ENCODE results near the gene PEX26. TPM values are rescaled to one million over a fixed set of nuclear protein-coding genes. Genes with fewer than 3 reads are reported as not detected.
"Not testable (repeated sequence)": the region's sequence is repeated elsewhere in the genome, so short reads cannot be mapped to it uniquely, and the experiment has no call there.

PEX26 gene
- total RNA-seq, 4 donors from 2014 or later = 28.2 to 36.1 (median 31.2) TPM

- Histone ChIP-seq H3K9me3 (no peaks in the 10 kb centered on the region), H3K27me3 (no peaks in the 10 kb centered on the region), H3K36me3 (no peaks in the 10 kb centered on the region), H3K27ac (peak overlapping the region; percentile 21 to 63), H3K4me1 (no peaks in the 10 kb centered on the region), H3K4me3 (no peak overlapping the region)
- intact Hi-C loops (cut with DNase I; ENCODE audit: low total_unique reads) = no loop called here
- DNase-seq = no peak
- TF ChIP-seq CTCF (IDR thresholded peaks at IDR 0.05) (no peak), POLR2A (IDR thresholded peaks at IDR 0.05) (no peak)
These were observed 27.7 kb upstream of the PEX26 start for GRCh38 chr22:18050065-18050464.

- peak overlapping the region in 1 of 2 donors; percentile 63 for H3K27ac ChIP-seq
- H3K36me3 ChIP-seq; H3K9me3 ChIP-seq; H3K27me3 ChIP-seq; DNase-seq; H3K4me1 ChIP-seq; H3K4me3 ChIP-seq; intact Hi-C loops (cut with DNase I; ENCODE audit: low total_unique reads): not testable (repeated sequence)
These were observed 26.7 kb upstream of the PEX26 start for GRCh38 chr22:18051113-18051512.

- H3K4me3 ChIP-seq; intact Hi-C loops (cut with DNase I; ENCODE audit: low total_unique reads); DNase-seq; H3K27me3 ChIP-seq; H3K27ac ChIP-seq; H3K4me1 ChIP-seq; H3K9me3 ChIP-seq; H3K36me3 ChIP-seq: not testable (repeated sequence)
These were observed 24.4 kb upstream of the PEX26 start for GRCh38 chr22:18053216-18053946.

GRCh38 chr22:18055619-18056160 lies 22.1 kb upstream of the PEX26 start:
- Histone ChIP-seq H3K9me3 (no peaks in the 10 kb centered on the region), H3K4me1 (peaks cover 9% of the 10 kb centered on the region in 2 donors), H3K4me3 (no peak overlapping the region), H3K27ac (peak overlapping the region; percentile 90 to 99), H3K36me3 (no peaks in the 10 kb centered on the region), H3K27me3 (no peaks in the 10 kb centered on the region)
- TF ChIP-seq POLR2A (IDR thresholded peaks at IDR 0.05) (no peak), CTCF (IDR thresholded peaks at IDR 0.05) (no peak)
- intact Hi-C loops (cut with DNase I; ENCODE audit: low total_unique reads) = no loop called here
- DNase-seq = no peak

GRCh38 chr22:18056161-18056666 lies 21.6 kb upstream of the PEX26 start:
- Histone ChIP-seq H3K27ac (peak overlapping the region; percentile 90 to 99), H3K9me3 (no peaks in the 10 kb centered on the region), H3K36me3 (no peaks in the 10 kb centered on the region), H3K4me3 (no peak overlapping the region), H3K4me1 (peaks cover 9% of the 10 kb centered on the region in 2 donors), H3K27me3 (no peaks in the 10 kb centered on the region)
- TF ChIP-seq CTCF (IDR thresholded peaks at IDR 0.05) (no peak), POLR2A (IDR thresholded peaks at IDR 0.05) (no peak)
- intact Hi-C loops (cut with DNase I; ENCODE audit: low total_unique reads) = no loop called here
- peak in 1 of 2 donors; percentile 65 for DNase-seq

- DNase-seq = no peak
- Histone ChIP-seq H3K27ac (peak overlapping the region; percentile 90 to 99), H3K36me3 (no peaks in the 10 kb centered on the region), H3K9me3 (no peaks in the 10 kb centered on the region), H3K27me3 (no peaks in the 10 kb centered on the region), H3K4me3 (no peak overlapping the region), H3K4me1 (peaks cover 9% of the 10 kb centered on the region in 2 donors)
- no peak for TF ChIP-seq CTCF (IDR thresholded peaks at IDR 0.05)
- TF ChIP-seq POLR2A (IDR thresholded peaks at IDR 0.05) = no peak
- intact Hi-C loops (cut with DNase I; ENCODE audit: low total_unique reads) = no loop called here
These were observed 20.8 kb upstream of the PEX26 start for GRCh38 chr22:18056807-18057474.
